ENCODE results near the gene SLAIN2. TPM values are rescaled to one million over a fixed set of nuclear protein-coding genes. Genes with fewer than 3 reads are reported as not detected.
A peak's percentile ranks its signal among the peaks of the same experiment; 100 is the strongest.

SLAIN2 gene
- polyA plus RNA-seq, 12 donors, result 55.7 to 115 (median 65.8) TPM; not detected in 1

GRCh38 chr4:48331577-48332330, 9.6 kb upstream of the SLAIN2 start:
- DNase-seq, result no peak

GRCh38 chr4:48332661-48333060, 8.7 kb upstream of the SLAIN2 start:
- no peak for DNase-seq

GRCh38 chr4:48333587-48333986, 7.7 kb upstream of the SLAIN2 start:
- DNase-seq, result no peak

- no peak for DNase-seq
These were observed 7.1 kb upstream of the SLAIN2 start for GRCh38 chr4:48334236-48334635.

- no peak for DNase-seq
These were observed 6.4 kb upstream of the SLAIN2 start for GRCh38 chr4:48334900-48335384.

GRCh38 chr4:48336146-48336870, 5.0 kb upstream of the SLAIN2 start:
- DNase-seq, result no peak

- no peak for DNase-seq
These were observed 3.6 kb upstream of the SLAIN2 start for GRCh38 chr4:48337731-48338130.

- no peak for DNase-seq
These were observed 1.7 kb upstream of the SLAIN2 start for GRCh38 chr4:48339642-48340041.

GRCh38 chr4:48340276-48340964, 909 bp upstream of the SLAIN2 start:
- DNase-seq, result no peak

GRCh38 chr4:48341776-48342605, 662 bp downstream of the SLAIN2 start:
- DNase-seq, result peak; percentile 61

GRCh38 chr4:48342606-48342880, 1.2 kb downstream of the SLAIN2 start:
- DNase-seq, result no peak

GRCh38 chr4:48343035-48343434, 1.7 kb downstream of the SLAIN2 start:
- DNase-seq, result no peak

GRCh38 chr4:48343551-48343950, 2.2 kb downstream of the SLAIN2 start:
- DNase-seq, result no peak

- DNase-seq, result no peak
These were observed 4.2 kb downstream of the SLAIN2 start for GRCh38 chr4:48345542-48345941.

GRCh38 chr4:48346594-48346993, 5.3 kb downstream of the SLAIN2 start:
- no peak for DNase-seq

- DNase-seq, result no peak
These were observed 6.1 kb downstream of the SLAIN2 start for GRCh38 chr4:48347282-48347921.

- no peak for DNase-seq
These were observed 9.5 kb downstream of the SLAIN2 start for GRCh38 chr4:48350871-48351270.

- no peak for DNase-seq
These were observed 11.5 kb downstream of the SLAIN2 start for GRCh38 chr4:48352793-48353192.

GRCh38 chr4:48356355-48356754, 15.0 kb downstream of the SLAIN2 start:
- DNase-seq, result no peak

- no peak for DNase-seq
These were observed 19.1 kb downstream of the SLAIN2 start for GRCh38 chr4:48360285-48361011.

- DNase-seq, result no peak
These were observed 19.7 kb downstream of the SLAIN2 start for GRCh38 chr4:48361012-48361400.

Measured in muscle of arm (tissue), 12 donors.